ENCODE data around the gene NOXA1. TPM values are rescaled to one million over a fixed set of nuclear protein-coding genes. Genes with fewer than 3 reads are reported as not detected.

The NOXA1 gene
- total and polyA plus RNA-seq, 9 of the 15 experiments (the other 6 are each of a cell fraction or from before 2014, with no cell fraction given), result 0.07 to 1.2 (median 0.20) TPM; not detected in 4

- no peak for TF ChIP-seq ZNF407 (IDR thresholded peaks at IDR 0.05; ENCODE audit: low read depth)
- no peak for TF ChIP-seq ZNF274 (IDR thresholded peaks at IDR 0.05; ENCODE audit: borderline replicate concordance, low read depth, low read length)
- TF ChIP-seq ATF3 (IDR thresholded peaks at IDR 0.05), result peak; percentile 69
- no peak for TF ChIP-seq ATF3 (CRISPR knock-in tag; conservative IDR thresholded peaks at IDR 0.05)
- no peak for TF ChIP-seq GMEB1 (CRISPR knock-in tag; IDR thresholded peaks at IDR 0.05)
- 0 out of 2 replicates have a peak, but pooled peaks have one; percentile 35 for TF ChIP-seq CBX1 (IDR thresholded peaks at IDR 0.05; ENCODE audit: low read depth)
- TF ChIP-seq NFIC (IDR thresholded peaks at IDR 0.05), result peak; percentile 82
- TF ChIP-seq ZNF644 (tag; IDR thresholded peaks at IDR 0.05; ENCODE audit: low read depth), result no peak
- TF ChIP-seq CCAR2 (IDR thresholded peaks at IDR 0.05; ENCODE audit: low read depth, low read length), result no peak
- TF ChIP-seq ZNF324 (CRISPR knock-in tag; IDR thresholded peaks at IDR 0.05), result no peak
- TF ChIP-seq SRSF1 (IDR thresholded peaks at IDR 0.05; ENCODE audit: low read depth, low read length), result no peak
- 0 out of 2 replicates have a peak, but pooled peaks have one; percentile 6 for TF ChIP-seq TEAD2 (tag; IDR thresholded peaks at IDR 0.05)
- no peak for TF ChIP-seq ZNF124 (CRISPR knock-in tag; IDR thresholded peaks at IDR 0.05)
- no peak for TF ChIP-seq ZNF699 (CRISPR knock-in tag; IDR thresholded peaks at IDR 0.05; ENCODE audit: insufficient replicate concordance)
- TF ChIP-seq ZBTB34 (CRISPR knock-in tag; IDR thresholded peaks at IDR 0.05), result peak; percentile 9; the same call in 1 of the 2 replicates
These were observed 11.4 kb upstream of the NOXA1 start (continued) for GRCh38 chr9:137411645-137412380.
